Measurements from ENCODE around the gene HNRNPA1.
A peak's percentile ranks its signal among the peaks of the same experiment; 100 is the strongest.
"Not testable (repeated sequence)": the region's sequence is repeated elsewhere in the genome, so short reads cannot be mapped to it uniquely, and the experiment has no call there.

HNRNPA1 gene

DNA sequence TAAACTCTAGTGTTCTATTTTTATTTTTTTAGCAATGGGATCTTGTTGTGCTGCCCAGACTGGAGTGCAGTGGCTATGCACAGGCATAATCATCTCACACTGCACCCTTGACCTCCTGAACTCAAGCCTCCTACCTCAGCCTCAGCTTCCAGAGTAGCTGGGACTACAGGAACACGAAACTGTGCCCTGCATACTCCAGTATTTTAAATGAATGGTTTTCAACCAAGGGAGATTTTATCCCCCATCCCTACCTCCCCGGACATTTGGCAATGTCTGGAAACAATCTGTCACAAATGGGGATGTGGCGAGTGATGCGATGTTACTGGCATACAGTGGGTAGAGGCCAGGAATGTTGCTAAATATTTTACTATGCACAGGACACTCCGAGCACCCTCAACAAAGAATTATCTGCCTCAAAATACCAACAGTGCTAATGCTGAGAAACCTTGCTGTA lies 2.7 kb upstream of the HNRNPA1 start:
- DNase-seq: no peak

DNA sequence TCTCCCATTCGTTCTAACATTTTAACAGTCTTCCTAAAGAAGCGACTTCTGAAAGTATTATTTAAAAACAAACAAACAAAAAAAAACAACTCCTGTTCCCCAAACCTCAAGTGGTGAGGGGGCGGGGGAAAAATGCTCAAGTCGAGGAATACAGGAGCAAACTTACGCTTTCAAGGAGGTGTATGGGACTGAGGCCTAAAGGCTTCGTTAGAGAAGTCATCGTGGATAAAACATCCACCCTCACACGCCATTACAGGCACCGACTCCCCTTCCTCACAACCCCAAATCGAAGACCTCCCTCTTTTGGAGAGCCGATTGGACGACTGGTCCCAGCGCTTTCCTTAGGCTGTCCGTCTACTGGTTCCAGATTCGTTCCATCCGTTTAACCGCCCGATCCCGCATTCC lies 1.3 kb upstream of the HNRNPA1 start:
- DNase-seq: no peak

DNA sequence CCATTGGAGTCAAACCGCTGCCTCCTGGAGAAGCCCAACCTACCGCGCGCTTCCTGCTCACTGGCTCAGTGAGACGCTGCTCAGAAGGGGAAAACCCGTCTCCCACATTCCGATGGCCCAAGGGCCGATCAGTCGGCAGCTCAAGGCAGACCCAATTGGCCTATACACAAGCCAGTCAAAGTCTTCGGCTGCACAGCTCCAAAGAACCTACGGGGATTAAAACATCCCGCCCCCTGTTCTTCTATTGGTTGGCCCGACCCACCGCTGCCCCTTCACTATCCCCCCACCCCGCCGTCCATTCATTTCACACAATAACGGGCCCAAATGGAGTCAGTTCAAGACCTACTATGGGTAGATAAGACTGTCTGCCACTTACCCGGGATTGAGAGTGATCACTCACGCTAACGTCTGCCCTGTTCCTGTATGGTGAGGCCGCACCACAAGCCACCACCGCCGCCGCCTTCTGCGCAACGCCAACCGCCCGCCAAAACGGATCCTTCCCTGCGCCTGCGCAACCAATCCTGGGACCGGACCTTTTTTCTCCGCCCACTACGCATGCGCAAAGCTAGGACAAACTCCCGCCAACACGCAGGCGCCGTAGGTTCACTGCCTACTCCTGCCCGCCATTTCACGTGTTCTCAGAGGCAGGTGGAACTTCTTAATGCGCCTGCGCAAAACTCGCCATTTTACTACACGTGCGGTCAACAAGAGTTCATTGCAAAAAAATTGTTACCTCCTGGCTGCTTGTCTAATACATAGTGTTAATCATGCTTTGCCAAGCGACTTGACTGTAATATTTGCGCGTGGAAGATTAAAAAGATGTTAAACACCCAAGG lies 676 bp upstream of the HNRNPA1 start, which contains the start of gene CBX5:
TSS of gene CBX5 (minus strand) at position 491 of the 836 bp plus-strand sequence. CDS start 22,472 bp downstream, outside the sequence.
- DNase-seq: peak; percentile 100

DNA sequence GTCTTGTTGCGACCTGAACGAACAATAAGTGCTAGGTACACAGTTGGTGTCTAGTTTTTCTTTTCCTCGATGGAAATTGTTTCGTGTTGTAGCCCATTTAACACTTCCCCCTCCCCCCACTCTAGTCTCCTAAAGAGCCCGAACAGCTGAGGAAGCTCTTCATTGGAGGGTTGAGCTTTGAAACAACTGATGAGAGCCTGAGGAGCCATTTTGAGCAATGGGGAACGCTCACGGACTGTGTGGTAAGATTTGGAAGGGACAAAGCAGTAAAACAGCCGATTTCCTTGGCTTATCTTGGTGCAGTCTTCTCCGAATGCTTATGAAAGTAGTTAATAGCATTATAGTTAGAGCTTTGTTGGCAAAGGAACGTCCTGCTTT lies 724 bp downstream of the HNRNPA1 start:
- not testable (repeated sequence) for DNase-seq

DNA sequence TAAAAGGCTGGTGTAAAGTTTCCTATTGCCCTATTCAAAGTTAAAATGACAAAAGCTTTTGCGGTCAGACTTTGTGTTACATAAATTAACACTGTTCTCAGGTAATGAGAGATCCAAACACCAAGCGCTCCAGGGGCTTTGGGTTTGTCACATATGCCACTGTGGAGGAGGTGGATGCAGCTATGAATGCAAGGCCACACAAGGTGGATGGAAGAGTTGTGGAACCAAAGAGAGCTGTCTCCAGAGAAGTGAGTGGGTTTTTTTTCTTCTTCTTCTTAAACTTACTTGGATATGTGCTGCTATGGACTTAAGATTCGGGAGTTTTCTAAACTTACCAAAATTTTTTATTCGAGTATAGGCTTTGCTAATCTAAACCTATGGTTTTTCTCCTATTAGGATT lies 1.2 kb downstream of the HNRNPA1 start:
- DNase-seq: not testable (repeated sequence)

DNA sequence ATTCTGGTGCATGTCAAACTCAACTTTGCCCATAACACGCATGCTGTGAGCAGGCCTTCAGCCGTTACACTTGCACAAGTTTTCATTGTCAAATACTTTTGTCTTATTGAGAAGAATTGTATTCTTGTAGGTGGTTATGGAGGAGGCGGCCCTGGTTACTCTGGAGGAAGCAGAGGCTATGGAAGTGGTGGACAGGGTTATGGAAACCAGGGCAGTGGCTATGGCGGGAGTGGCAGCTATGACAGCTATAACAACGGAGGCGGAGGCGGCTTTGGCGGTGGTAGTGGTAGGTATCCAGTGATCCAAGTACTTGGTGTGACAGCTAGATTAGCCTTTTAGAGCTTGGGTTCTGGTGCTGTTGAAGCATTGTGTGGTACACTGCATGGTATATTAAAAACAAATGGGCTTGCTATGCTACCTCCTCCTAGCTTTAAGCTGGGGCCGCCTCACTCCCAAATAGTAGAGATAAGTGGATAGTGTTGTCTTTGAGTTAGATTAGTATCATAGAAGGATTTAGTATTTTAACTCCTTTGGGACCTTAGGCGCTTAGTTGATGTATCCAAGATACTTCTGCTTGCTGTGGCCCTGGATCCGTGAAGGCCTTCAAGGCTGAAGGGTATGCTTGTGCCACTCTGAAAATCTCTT lies 2.5 kb downstream of the HNRNPA1 start:
- DNase-seq: no peak

DNA sequence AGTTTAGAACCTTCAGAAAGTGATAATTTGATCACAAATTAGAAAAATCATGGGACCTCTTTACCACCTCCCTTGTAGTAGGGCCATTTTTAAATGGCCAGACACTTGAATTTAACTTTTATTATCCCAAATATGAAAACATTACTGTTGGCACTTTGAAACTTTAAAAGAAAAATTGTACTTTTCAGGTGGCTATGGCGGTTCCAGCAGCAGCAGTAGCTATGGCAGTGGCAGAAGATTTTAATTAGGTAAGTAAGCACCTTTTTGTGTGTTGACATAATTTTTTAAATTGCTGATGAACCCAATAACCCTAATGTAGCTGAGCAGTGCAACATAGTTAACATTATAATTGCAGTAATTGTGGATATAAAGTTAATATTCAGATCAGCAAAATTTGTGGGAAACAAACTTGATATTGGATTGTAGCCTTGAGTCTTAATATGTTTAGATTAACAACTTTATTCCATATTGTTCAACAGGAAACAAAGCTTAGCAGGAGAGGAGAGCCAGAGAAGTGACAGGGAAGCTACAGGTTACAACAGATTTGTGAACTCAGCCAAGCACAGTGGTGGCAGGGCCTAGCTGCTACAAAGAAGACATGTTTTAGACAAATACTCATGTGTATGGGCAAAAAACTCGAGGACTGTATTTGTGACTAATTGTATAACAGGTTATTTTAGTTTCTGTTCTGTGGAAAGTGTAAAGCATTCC lies 3.7 kb downstream of the HNRNPA1 start:
- not testable (repeated sequence) for DNase-seq

DNA sequence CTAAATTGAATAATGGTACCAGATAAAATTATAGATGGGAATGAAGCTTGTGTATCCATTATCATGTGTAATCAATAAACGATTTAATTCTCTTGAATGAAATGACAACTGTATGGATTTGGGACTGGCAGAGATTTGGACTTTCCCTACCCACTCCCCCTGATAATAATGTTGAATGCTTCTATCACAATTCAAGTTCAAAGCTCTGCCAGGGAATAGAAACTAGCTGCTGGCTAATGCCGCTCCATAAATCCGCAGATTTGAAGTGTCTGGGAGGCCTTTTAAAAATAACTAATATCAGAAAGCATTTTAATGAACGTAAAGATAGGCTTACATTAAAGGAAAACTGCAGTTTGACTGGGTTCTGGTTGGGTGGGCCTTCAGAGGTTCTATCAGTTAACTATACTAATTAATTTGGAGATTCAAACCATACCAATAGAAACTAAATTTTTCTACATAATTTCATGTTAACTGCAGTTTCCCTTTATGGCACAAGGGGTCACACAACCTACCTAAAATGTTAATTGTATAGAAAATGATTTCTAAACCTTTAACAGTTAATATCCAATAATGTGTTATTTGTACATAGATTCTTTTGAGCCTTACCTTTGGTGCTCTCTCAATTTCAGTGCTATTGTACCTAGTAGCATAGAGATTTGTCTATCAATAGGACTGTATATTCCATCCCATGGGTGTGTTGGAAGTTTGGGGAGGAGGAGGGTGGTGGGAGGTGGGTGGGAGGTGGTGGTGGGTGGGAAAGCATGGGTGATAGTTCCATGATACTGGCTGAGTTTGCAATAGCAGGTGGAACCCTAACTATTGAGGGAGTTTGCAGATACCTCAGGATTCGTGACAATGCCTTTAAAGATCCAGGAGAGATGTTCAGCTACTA lies 4.9 kb downstream of the HNRNPA1 start:
- DNase-seq: no peak

DNA sequence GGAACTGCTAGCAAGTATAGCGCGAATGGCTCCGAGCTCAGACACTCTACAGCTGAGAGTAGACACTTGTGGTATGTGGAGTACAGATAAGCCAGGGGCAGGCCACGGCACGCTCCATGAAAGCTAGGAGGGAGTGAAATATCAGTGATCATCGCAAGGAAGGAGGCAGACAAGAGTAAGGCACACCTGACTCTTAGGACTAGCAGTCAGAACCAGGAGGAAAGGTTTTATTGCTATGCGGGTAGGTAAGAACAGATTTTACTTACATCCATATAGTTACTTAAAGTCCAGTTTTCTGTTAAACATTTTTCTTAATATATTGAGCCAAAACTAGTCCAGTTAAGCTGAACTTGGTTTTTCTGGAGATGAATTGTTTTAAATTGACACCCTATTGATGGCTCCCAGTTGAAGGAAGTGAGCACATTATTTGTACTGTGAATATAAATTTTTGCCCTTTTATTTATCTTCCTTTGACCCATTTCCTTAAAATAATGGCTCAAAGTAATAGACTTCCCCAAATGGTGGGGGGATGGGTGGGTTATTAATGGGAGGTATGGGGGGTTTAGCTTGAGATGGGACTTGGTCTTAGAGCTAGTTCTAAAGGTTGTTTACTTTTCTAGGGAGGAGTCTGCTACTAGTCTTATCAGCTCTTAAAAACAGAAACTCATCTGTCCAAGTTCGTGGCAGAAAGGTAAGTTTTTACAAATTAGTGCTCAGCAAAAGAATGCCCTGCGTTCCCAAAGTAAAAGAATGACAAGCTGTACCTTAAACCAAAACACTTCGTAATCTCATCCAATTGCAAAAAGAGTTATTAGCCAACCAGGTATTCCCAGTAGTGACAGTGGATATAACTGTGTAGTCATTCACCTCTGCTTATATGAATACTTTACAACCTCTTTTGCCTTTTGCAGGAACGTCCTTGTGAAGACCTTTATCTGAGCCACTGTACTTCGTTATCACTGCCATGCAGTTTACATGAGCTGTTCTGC lies 5.8 kb downstream of the HNRNPA1 start:
- no peak for DNase-seq

DNA sequence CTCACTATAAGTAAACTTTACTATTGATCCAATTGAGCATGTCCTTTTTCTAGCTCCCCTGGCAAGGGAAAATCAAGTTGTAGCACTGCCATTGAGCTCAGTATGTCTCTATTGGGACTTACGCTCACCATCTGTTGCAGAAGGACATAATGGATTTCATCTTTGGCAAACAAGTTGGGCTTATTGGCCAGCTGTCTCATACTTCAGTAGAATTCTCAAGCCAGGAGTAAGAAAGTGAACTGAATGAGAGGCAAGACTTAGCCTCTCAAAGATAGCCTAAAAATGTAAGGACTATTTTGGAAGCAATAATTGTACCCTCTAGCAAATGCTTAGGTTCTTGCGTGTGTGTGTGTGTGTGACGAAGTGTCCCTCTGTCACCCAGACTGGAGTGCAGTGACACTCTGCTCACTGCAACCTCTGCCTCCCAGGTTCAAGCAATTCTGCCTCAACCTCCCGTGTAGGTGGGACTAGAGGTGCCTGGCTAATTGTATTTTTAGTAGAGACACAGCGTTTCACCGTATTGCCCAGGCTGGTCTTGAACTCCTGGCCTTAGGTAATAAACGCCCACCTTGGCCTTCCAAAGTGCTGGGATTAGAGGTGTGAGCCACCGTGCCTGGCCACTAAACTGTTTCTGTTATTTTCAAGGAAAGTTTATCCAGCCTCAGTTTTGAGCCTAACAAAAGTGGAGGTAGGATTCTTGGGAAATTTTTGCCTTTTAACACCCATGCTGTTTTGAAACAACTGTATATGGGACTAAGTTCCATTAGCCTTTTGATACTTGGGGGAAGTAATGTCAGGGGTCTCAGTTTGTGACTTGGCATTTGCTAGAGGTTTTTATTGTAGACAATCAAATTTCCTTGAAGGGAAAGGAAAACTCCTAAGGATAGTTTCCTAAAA lies 7.0 kb downstream of the HNRNPA1 start:
- DNase-seq: no peak

DNA sequence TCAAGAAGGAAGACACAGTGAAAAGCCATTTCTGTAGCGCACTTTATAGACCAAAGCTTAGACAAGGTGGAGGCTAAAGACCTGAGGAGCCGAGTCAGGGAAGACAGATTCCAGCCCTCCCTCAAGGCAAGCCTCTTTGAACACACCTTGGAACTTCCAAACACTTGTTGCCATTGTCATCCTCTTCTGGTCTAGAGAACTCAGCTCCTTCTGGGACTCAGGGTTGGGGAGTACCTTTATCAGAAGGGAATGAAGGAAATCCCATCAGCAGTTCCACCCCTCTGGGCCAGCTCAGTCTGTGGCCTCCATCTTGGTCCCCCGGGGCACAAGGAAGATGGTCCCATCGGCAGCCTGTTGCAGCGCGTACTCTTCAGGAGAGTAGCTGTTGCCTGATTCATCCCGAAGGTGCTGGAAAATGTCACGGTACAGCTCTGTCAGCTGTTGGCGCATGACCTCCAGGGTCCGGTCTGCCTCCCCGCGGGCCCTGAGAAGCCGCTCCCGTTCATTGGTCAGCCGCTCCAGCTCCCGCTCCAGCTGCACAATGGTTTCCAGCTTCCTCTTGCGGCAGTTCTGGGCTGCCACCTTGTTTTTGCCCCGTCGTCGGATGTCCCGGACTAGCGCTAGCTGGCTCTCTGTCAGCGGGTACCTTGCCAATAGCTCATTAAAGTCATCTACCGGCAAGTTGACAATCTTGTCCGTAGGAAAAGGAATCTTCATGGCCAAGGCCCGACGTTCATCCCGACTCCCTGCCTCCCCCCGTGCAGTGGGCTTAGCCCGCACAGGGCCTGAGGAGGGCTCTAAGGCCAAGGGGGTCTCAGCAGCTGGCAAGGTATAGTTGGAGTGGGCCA lies 11.8 kb downstream of the HNRNPA1 start:
- no peak for DNase-seq

DNA sequence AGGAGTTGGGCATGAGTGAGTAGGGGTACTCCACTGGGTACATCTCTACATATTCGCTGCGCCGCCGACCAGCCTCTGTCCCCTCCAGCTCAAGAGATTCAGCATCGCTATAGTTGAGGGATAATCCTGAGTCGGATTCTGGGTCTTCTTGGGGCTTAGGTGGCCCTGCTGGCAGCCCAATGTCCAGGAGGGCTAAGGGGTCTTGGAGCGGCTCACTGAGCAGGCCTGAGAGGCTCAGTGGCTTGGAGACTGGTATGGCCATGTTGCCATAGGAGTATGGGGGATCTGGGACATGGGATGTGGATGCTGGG lies 12.4 kb downstream of the HNRNPA1 start:
- no peak for DNase-seq

DNA sequence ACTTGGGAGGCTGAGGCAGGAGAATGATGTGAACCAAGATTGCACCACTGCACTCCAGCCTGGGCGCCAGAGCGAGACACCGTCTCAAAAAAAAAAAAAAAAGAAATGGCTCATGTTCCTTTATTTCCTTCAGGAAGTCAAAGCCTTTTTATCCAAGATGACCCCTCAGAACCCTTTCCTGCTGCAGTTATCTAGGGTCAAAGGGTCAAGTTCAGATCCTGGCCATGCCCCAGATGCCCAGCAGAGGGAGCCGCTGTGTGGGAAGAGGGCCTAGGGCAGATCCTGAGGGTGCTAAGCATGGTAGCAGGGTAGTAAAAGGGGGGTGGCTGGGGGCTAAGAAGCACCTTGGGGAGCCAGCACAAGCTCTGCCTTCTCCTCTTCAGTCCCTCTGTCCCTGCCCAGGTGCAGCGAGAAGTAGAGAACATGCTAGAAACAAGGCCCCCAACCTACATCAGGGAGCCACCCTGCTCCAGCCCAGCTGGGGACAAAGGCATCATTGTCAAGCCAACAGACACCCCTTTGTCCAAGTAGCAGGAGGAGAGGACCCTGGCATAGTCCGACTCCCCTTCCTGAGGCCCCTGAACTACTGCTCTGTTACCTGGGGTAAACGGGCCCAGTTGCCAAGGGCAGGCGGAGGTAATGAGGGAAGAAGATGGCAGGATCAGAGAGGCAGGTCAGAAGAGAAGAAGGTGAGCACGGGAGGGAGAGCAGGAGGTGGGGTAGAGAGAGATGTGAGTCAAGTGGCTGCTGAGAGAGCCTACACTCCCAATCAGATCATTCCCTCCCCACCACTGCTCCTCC lies 13.8 kb downstream of the HNRNPA1 start:
- peak; percentile 68 for DNase-seq

DNA sequence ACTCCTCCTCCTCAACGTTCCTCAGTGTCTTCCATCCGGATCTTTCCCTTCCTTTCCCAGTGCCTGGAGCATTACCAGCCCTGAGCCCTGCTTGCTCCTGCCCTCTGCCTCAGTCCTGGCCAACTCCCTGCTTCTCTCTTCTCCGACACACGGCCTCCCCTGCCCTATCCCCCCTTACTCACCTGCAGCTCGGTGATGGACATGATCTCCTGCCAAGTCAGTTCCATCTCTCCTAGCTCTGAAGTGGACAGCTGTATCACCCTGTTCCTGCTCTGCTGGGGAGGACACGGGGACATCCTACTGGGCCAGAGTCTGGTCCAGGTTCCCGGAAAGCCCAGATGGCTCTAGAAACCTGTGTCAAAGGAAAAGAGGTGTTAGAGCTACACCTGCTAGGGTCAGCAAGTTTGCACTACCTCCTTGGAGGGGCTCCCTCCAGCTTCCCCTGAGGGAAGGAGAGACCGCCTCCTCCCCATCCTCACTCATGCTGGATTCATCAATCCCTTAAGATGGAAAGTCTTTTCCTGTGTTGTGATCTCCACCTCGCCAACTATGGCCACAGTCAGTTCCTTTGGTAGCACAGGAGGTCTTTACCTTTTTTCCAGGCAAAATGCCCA lies 14.5 kb downstream of the HNRNPA1 start:
- DNase-seq: no peak

DNA sequence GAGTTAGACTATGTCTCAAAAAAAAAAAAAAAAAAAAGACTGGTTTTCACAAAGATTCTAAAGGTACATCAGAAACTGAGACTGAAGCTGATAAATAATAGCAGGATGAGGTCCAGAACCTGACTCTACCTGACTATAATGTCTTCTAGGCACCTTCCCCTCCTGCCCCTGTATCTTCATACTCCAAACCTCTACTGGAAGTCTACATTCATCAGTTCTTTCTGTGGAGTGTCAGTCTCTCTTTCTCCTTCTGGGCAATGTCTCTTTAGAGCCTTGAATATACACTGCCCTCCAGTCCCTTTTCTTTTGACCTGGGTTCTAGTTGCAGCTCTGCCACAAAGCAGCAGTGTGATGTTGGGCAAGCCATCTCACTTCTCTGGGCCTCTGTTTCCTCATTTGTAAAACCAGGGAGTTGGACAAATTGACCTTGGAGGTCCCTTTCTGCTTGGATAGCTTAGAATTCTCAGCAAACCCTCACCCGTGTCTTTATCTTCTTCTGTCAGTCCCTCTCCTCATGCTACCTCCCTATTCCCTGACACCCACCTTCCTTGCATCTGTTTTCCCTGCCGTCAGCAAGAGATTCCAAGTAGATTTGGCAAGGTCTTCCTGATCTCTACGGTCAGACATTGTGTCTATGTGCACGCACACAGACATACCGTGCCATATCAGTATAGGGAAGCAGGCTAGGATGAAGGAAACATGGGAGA lies 16.0 kb downstream of the HNRNPA1 start:
- no peak for DNase-seq

DNA sequence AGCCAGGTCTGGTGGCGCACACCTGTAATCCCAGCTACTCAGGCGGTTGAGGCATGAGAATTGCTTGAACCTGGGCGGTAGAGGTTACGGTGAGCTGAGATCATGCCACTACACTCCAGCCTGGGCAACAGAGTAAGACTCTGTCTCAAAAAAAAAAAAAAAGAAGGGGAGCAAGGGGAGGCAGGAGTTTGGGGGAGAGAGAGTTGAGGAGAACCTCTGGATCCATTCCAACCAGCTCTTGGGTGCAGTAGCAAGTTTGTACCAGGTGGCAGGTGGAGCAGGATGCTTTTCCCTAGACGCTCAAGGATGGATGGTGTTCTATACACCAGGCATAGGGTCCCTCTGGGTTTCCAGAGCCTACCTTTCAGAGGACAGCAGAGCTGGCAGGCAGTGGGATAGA lies 18.4 kb downstream of the HNRNPA1 start:
- no peak for DNase-seq

DNA sequence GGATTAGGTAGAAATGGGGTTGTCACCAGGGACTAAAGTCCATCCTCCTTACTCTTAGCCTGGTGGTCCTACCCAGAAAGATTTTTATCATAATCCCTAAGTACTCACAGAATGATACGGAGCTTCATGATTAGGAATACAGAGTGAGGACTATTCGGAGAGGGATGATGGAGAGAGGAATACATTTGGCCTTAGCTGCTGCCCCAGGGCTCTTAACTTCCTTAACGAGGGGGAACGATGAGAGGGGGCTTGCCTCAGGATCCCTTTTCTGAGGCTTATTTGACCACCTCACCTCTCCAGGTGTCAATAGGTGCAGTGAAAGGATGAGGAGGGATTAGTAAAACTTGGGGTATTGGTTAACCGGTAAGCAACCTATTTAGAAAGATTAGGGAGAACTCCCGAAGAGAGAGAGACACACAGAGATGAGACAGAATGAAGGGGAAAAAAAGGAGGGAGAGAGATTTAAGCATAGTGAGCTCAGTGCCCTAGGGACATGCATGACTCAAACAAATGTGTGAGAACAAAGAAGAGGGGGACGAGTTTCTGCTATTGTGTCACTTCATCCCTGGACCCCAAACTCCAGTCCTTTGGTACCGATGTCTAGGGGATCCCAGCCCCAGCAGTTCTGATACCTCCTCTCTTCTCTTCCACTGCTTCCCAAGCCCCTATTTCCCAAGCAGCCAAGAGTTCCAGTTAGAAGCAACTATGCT lies 19.1 kb downstream of the HNRNPA1 start:
- DNase-seq: no peak
